ENCODE measurements around the gene FAM168A.
A peak's percentile ranks its signal among the peaks of the same experiment; 100 is the strongest.

DNA sequence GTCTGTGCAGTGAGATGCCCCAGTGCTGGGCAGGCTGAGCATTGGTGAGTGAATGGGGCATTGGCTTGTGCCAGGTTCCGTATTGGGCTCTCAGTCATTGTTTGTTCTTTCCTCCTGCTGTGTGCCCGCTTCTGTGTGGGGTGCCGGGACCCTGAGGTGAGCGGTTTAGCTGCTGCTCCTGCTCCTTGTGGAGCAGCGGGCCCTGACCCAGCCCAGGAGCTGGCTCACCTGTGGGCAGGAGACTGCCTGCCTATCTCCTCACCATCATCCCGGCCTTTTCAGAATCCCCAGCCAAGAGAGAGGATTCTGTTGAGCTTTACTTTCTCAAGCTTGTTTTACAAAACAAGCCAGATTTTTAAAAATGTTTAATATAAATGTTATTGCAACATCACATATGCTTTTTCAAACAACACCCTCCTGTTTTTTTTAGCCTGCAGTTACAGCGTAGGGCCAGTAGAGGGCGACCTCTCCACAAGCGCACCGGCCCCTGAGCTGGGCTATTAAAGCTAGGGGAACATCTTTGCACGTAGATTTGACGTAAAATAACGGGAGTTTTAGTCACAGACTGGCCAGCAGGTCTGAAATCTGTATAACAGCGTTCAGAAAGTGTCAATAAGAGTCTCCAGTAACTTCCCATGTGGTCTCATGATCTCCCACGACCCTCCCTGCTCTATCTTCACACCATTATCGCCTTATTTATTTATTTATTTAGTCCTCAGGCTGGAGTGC lies 246.8 kb downstream of the FAM168A start:
- TF ChIP-seq CTCF (optimal IDR thresholded peaks at IDR 0.05 in 1 of 3, IDR thresholded peaks at IDR 0.05 in 1 of 3, conservative IDR thresholded peaks at IDR 0.05 in 1 of 3; ENCODE audit: extremely low read depth in 1 of 3, insufficient read depth in 2 of 3, low read length in 3 of 3) = peak; percentile 85 to 96 (median 95)
- no peak for TF ChIP-seq EZH2 (IDR thresholded peaks at IDR 0.05; ENCODE audit: low read length)

Measured in keratinocyte (primary cell).